ENCODE data around the gene KRTAP5-3. TPM values are rescaled to one million over a fixed set of nuclear protein-coding genes. Genes with fewer than 3 reads are reported as not detected.

The KRTAP5-3 gene
- total and polyA plus RNA-seq, 2 of the 13 experiments (the other 11 are each of a cell fraction or from before 2014, with no cell fraction given) = not detected

- TF ChIP-seq ZNF646 (CRISPR knock-in tag; IDR thresholded peaks at IDR 0.05) = no peak
- no peak for TF ChIP-seq ZNF496 (CRISPR knock-in tag; IDR thresholded peaks at IDR 0.05; ENCODE audit: insufficient replicate concordance)
- TF ChIP-seq KLF15 (CRISPR knock-in tag; IDR thresholded peaks at IDR 0.05; ENCODE audit: borderline replicate concordance) = no peak
- TF ChIP-seq JUNB (CRISPR knock-in tag; IDR thresholded peaks at IDR 0.05; ENCODE audit: borderline replicate concordance) = no peak
- no peak for TF ChIP-seq YEATS4 (CRISPR knock-in tag; IDR thresholded peaks at IDR 0.05; ENCODE audit: borderline replicate concordance)
- peak; percentile 55 for TF ChIP-seq SALL1 (CRISPR knock-in tag; IDR thresholded peaks at IDR 0.05)
- no peak for TF ChIP-seq SNAPC5 (CRISPR knock-in tag; IDR thresholded peaks at IDR 0.05; ENCODE audit: borderline replicate concordance)
- no peak for TF ChIP-seq CBX1 (IDR thresholded peaks at IDR 0.05; ENCODE audit: low read depth)
- TF ChIP-seq ZBTB44 (CRISPR knock-in tag; IDR thresholded peaks at IDR 0.05) = no peak
- TF ChIP-seq ZNF703 (CRISPR knock-in tag; IDR thresholded peaks at IDR 0.05; ENCODE audit: borderline replicate concordance) = no peak
- TF ChIP-seq RBFOX2 (IDR thresholded peaks at IDR 0.05; ENCODE audit: low read depth, low read length) = no peak
- TF ChIP-seq KDM1A (CRISPR knock-in tag; IDR thresholded peaks at IDR 0.05) = no peak
- no peak for TF ChIP-seq TIGD3 (CRISPR knock-in tag; IDR thresholded peaks at IDR 0.05; ENCODE audit: borderline replicate concordance)
- TF ChIP-seq ZNF367 (CRISPR knock-in tag; IDR thresholded peaks at IDR 0.05; ENCODE audit: borderline replicate concordance) = no peak
- TF ChIP-seq TP53 (CRISPR knock-in tag; conservative IDR thresholded peaks at IDR 0.05) = no peak
- TF ChIP-seq ZNF282 (IDR thresholded peaks at IDR 0.05; ENCODE audit: partially characterized antibody) = no peak
- TF ChIP-seq ZNF343 (CRISPR knock-in tag; IDR thresholded peaks at IDR 0.05) = no peak
- TF ChIP-seq SMAD9 (CRISPR knock-in tag; IDR thresholded peaks at IDR 0.05) = peak; percentile 38; the same call in 1 of the 2 replicates
- no peak for TF ChIP-seq ZNF275 (CRISPR knock-in tag; IDR thresholded peaks at IDR 0.05; ENCODE audit: borderline replicate concordance)
Observed at GRCh38 chr11:1652771-1653540, 44.7 kb upstream of the KRTAP5-3 start (continued).
